Stimulated activated CD8-positive, alpha-beta memory T cell treated with anti-CD3 and anti-CD28 coated beads, Interleukin-12 subunit alpha, Interleukin-12 subunit beta, amount 100 ng/mL, for 24 hours (primary cell): ENCODE measurements around the gene LACTB.

Experiments
- DNase-seq: peaks from one replicate; pipeline ENCODE4 v3.0.0-alpha.2; 2020; ENCODE audit errors: extremely low read depth

Gene LACTB, protein sequence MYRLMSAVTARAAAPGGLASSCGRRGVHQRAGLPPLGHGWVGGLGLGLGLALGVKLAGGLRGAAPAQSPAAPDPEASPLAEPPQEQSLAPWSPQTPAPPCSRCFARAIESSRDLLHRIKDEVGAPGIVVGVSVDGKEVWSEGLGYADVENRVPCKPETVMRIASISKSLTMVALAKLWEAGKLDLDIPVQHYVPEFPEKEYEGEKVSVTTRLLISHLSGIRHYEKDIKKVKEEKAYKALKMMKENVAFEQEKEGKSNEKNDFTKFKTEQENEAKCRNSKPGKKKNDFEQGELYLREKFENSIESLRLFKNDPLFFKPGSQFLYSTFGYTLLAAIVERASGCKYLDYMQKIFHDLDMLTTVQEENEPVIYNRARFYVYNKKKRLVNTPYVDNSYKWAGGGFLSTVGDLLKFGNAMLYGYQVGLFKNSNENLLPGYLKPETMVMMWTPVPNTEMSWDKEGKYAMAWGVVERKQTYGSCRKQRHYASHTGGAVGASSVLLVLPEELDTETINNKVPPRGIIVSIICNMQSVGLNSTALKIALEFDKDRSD

DNA sequence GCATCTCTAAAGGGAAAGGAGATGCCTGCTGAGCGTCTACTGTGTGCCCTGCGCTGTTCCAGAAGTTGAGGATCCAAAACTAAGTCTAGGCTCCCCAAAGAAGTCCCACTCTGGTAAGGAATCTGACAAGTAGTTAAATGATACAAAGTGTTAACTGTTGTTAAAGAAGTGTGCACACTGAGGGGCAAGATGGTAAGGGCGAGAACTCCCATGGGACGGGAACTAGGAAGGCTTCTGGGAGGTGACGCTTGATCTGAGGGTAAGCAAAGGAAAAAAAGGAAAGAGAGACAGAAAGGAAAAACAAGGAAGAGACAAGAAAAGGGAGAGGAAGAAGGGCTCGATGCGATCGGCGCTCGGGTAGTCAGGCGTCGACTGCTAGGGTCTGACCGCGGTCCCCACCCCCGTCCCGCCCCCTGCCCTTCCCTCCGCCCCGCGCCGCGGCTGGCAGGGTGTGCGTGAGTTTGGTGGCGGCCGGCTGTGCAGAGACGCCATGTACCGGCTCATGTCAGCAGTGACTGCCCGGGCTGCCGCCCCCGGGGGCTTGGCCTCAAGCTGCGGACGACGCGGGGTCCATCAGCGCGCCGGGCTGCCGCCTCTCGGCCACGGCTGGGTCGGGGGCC lies at the start of gene LACTB:
Gene LACTB (plus strand): TSS at position 480 of the 620 bp plus-strand sequence. CDS start 11 bp downstream, at position 491.
- DNase-seq = peak; percentile 59

DNA sequence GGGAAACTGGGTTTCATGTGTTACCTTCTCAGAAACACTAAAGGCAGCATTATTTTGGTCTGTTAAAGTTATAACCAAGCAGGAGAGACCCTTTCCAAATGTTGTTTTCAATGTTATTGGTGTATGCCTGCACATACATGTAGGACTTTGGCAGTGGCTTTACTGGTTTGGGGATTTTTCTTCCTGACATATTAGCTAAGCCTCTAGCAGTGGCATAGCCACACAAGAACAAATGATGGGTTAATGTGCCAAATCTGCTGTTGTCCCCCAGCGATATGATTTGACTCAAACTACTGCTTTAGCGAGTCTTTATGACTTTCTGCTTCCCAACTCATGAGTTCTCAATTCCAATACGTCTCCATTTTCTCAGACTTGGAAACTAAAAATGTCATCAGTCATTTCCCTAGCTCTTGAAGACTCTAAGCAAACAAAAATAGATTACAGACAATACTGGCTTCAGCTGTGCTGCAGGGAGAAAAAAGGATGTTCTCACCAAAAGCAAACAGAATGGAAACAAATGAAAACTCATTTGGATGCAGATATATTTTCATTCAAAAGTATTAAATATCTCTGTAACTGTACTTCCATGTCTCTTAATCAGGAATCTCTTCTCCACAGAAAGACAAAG lies 49.5 kb upstream of the LACTB start:
- DNase-seq = no peak

DNA sequence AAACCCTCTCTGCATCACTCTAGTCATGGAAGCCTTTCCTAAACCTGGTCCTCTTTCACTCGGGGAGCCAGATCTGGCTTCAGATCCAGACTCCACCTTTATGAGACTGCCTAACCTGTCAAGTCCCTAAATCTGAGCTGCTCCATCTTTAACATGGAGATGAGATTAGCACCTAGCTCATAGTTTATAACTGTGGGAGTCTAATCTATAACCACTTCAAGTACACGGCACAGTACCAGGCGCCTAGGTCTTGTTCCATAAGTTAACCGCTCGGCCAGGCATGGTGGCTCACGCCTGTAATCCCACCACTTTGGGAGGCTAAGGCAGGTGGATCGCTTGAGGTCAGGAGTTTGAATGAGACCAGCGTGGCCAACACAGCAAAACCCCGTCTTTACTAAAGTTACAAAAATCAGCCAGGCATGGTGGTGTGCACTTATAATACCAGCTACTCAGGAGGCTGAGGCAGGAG lies 48.8 kb upstream of the LACTB start:
- no peak for DNase-seq

DNA sequence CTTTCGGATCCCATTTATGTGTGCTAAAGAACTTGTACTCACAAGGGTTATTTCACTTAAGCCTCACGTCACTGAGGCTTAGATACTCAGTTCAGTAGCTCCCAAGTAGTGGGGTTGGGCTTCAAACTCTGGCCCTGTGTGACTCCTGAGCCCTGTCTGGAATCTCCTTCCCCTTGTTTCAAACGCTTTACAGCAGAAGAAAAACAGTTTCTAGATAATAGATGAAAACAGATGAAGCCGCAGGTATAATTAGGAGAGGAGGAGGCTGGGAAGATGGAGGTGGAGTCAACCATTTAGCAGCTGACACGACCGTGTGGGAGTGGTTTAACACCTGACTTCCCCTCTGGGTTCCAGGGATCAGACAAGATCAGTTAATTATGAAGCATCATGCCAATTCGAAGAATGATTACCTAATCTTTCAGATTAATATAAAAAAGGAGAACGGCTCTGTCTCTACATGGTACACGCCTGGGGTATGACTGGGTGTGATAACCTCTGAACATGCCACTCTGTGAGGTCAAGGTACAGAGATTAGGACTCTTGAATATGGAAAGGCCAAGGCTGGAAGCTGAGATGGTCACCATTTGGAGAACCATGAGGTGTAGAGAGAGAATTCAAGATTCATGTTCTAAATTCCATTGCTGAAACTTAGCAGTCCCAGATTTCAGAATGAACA lies 48.0 kb upstream of the LACTB start:
- no peak for DNase-seq

DNA sequence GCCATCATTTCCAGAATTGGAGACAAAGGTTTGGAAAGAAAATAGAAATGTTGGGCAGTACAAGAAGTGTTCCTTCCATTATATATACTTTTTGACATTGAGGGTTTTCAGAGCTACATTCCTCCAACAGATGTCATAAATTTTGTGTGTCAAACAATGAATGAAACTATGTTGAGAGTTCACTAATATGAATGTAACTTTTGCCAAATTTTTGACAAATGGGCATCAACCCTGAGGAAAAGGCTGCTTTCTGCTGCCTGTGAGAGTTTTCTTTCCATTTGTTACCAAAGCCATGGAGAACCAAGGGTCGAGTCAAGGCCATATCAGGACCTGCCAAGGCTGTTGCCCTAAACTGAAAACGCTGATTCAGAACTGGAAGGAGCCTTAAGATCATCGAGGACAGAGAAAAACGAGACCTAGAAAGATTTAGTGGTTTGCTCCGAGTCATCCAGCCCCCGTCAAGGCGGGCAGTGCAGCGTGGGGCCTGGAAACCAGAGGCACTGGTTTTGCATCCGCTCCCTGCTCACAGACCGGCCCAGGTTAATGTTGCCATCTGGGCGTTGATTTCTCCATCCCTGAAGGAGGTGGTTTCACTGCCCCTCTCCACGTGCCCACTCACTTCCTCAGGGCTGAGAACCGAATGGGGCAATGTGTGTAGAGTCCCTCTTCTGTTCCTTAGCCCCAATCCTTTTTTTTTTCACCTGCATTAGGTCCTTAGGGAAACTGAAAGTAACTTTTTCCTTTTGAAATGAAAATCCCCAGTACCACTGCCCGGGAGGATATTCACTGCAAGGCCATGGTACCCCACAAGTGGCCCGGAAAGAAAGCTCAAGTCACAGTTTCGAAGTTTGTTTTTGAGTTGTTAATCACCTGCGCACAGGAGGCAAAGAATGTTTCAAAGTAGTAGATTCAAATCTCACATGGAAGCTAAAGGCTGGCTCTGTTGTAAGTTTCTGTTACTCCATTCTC lies 46.4 kb upstream of the LACTB start:
- DNase-seq = no peak

DNA sequence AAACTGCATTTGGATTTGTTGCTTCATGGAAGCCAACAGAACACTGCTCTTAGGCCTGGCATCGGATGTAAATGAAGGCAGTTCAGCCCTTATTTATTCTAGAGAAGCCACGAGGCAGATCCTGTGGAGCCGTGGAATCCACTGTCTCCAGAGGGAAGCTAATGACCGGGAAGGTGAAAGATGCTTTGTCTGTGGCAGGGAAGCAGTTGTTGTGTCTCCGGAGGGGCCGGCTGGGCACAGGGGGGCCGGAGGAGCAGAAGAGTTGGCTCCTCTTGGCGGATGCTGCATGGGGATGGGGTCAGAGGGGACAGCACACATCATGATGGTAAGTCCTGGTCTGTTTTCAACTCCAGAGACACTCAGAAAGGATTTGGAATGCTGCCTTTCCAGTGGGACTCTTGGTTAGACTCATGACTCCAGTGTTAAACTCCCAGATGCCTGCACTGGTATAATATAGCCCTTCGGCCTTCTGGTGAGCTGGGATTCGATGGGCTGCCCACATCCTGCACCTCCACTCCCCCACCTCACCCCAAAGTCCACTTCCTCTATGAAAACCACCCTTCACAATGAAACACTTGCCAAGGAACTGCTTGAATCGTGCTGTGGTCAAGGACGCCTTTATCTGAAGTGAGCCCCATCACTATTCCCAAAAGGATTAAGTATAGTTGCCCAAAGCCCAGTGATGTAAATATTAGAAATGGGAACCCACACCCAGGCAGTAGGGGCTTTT lies 45.5 kb upstream of the LACTB start:
- DNase-seq = no peak

DNA sequence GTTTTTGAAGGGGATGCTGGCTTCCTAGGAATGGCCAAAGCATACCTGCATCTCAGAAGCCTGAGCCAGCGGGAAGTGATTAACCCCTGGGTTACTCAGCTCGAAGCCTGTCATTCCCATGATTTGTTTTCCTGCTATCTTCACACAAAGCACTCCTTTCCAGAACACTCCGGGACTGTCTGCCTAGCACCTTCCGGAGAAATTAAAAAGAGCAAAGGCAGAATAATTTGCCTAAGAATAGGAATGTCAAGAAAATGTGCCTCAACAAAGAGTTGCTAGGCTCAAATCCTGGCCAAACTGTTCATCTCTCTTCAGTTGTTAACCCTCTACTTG lies 45.0 kb upstream of the LACTB start:
- DNase-seq = no peak

DNA sequence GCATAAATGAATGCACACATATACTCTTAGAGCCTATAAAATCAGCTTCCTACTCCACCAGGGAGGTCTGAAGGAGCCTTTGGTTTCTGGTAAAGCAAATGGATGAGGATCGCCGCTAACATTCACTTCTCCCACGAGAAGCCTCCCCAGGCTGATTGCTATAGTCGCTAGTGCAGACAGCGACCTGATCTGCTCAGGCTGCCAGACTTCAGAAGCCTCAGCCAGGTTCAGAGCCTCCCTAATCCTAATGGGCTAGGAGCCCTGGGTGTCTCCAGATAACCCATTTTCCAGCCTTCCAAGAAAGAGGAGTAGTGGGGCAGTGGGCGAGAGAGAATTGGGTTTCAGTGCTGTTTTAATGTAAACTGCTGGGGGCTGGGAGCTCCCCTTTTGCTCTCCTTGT lies 43.7 kb upstream of the LACTB start:
- DNase-seq = no peak

DNA sequence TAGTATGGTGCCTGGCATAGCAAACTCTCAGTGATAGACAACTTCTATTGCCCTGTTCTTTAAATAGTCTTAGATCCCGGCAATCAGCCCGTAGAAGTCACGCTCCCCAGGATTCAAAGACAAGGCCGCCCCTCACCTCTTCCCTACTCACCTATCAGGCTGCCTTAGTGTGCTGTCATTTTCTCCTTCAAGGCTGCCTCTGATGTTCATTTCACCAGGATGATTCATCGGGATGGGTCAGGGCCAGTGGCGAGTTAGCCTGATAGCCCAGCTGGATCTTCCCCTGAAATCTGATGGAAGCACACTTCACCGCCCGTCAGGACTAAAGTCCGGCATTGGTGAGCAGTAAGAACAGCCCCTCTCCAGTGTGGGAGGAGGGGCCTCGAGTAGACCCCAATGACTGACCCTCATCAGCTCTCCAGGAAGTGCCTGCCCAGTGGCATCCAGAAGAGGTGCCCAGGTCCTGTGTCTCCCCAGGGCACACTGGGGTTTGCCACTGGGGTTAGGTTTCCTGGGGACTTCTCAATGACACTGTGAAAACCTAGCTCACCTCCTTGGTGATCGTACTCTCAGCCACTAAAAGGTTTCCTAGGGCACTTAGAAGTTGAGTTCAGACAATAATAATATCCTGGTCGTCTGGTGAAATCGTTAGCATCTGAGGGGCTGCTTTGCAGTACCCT lies 41.6 kb upstream of the LACTB start:
- no peak for DNase-seq

DNA sequence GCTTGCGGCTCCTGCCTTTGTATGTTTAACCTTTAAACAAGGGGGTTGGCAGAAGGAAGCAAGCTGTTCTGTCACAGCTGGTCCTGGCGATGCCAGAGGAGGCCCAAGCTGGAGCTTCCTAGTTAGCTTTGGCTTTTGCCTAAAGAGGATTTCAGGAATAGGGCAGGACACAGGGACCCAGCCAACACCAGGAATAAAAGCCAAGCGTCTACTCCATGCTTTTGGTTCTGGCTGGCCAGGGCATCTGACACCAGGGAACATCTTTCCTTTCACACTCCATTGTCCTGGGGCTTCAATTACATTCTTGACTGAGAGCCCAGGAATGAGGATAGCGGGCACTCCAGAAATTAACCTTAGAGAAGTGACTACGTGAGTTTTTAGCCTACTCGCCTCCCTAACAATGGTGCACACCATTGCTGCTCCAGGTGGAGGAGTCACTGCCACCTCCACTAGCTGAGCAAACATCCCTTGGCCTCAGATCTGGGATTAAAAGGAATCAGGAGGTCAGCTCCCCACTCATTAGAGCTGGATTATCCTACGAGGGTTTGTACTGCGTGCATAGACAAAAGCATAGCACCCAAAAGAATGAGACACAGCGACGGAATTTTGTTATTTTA lies 40.9 kb upstream of the LACTB start:
- DNase-seq = no peak

DNA sequence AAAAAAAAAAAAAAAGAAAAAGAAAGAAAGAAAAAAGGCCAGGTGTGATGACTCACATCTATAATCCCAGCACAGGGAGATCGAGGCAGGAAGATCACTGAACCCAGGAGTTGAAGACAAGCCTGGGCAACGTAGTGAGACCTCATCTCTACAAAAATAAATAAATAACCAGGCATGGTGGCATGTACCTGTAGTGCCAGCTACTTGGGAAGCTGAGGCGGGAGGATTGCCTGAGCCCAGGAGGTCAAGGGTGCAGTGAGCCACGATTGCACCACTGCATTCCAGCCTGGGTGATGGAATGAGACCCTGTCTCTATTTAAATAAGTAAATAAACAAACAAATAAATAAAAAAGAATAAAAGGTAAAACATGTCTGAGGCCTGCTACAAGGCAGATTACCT lies 39.3 kb upstream of the LACTB start:
- DNase-seq = no peak

DNA sequence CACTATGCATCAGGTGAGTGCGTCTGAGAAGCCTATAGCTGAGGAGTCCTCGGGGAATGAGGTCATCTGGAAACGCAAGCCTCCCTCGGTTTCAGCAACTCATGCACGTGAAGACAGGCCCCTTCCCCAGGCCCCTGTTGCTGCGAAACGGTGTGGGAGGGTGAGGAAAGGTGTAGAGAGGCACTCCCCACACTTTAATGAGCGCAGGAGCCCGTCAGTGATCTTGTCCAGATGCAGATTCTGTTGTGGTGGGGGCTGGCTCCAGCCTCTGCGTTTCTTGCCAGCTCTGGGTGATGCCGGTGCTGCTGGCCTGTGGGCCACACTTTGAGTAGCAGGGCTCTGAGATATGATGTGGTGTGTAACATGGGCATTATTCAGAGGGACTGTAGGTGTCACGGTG lies 38.6 kb upstream of the LACTB start:
- DNase-seq = no peak

DNA sequence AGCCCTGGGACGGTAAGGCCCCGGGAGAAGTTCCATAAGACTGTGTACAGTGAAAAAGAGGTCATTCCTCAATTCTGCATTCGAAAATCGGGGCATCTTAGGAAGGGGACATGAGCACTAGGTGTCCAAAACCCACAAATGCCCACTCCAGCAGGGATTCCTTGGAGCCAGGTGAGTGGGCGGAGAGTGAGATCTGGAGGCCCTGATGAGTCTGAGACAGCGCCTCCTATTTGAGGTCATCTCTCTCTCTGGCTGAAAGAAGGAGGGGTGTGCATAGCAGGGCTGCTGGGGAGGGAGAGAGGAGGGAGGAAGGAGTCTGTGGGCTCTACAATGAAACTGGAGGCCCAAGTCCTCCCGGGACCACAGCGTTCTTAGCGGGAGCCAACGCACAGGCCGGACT lies 38.1 kb upstream of the LACTB start:
- no peak for DNase-seq

DNA sequence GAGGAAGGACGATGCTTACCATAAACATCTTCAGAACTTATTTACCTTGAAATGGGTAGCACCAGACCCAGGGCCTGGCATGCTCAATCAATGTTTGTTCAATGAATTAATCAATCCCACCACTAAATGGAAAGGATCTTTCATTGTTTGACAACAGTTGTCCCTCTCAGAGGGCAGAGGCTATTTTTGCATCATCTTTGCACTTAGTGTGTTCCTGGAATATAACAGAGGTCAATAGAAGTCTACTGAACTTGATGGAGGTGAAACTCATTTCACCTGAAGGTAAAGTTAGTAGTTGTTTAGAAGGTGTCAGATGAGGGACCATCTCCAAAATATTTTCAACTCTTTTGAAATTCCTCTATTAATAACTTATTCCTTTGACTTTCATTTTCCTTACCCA lies 36.9 kb upstream of the LACTB start:
- DNase-seq = no peak

DNA sequence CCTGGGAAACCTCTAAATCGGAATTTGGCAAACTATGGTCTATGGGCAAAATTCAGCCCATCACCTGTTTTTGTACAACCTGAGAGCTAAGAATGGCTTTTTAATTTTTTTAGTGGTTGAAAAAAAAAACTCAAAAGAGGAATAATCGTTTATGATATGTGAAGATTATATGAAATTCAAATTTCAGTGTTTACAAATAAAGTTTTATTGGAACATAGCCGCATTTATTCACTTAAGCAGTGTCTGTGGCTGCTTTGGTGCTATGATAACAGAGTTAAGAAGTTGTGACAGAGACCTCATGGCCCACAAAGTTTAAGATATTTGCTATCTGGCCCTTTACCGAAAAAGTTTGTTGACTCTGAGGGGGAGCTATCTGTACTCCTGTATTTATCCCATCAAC lies 36.4 kb upstream of the LACTB start:
- DNase-seq = no peak

DNA sequence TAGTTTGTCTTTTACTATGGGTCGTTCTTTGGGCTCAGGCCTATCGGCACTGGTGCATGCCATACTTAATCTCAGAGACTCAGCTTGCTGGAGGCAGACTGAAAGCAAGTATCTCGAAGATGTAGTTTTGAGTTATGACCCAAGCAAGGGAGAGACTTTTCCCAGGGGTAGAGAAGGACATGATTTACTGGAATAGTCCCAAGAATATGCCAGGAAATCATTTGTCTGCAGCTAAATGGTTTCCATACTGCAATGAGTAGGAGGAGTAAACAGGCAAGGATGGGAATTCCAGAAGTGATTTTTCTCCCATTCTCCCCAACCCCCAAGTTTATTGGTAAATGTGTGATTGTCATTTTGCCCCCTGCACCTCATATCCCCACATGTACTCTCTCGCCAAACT lies 35.4 kb upstream of the LACTB start:
- DNase-seq = no peak

DNA sequence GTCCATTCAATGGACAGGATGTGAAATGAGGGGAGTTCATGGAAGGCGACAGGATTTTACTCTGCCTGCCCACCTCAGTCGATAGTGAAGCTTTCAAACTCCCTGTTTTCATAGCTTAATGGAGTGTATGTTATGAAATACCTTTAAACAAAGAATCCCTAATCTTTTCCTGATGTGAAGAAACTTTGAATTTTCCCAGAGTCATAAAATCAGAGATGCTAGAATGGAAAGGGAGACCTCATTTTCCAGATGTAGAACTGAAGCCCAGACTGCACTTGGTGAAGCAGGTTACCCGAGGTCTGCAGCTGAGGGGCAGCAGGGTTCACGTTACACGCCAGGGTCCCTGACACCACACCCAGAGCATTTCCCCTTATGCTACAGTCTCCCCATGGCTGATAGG lies 34.7 kb upstream of the LACTB start:
- DNase-seq = no peak

DNA sequence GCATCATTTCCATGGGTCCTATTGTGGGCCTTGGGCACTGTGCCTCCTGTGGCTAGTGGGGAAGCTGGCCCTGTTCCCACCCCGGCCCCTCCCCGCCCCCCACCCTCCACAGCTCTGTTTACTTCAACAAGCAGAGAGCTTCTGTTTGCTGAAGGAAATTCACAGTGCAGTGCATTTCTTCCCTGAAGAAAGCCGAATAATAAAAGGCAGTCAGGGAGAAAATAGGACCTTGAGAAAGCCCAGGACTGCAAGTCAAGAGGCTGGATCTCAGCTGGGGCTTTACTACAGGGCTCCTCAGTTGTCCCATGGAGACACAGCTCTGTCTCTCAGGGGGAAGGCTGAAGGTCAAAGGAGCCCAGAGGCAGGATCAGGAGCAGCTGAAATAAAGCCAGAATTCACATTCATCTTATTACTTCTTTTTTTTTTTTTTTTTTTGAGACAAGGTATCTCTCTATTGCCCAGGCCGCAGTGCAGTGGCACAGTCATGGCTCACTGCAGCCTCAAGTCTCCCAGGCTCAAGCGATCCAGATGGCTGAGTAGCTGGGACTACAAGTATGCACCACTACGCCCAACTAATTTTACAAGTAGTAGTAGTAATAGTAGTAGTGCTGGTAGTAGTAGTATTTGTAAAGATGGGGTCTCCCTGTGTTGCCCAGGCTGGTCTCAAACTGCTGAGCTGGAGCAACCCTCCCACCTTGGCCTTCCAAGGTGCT lies 33.0 kb upstream of the LACTB start:
- no peak for DNase-seq
